HepG2 (cell line): Measurements from ENCODE around the gene PRR29. TPM values are rescaled to one million over a fixed set of nuclear protein-coding genes. Genes with fewer than 3 reads are reported as not detected.

Source experiments
- ATAD3A ChIP-seq: sonication (generic); formaldehyde crosslinking; IDR thresholded peaks from 2 replicates; pipeline ENCODE4 v1.4.0; 2020; ENCODE audit warnings: missing genetic modification reagents
- EED ChIP-seq: sonication (generic); formaldehyde crosslinking; IDR thresholded peaks from 2 replicates; pipeline ENCODE4 v1.5.0; 2020; ENCODE audit warnings: mild to moderate bottlenecking, missing genetic modification reagents
- KDM5A ChIP-seq: fragments of 200-600 bp; sonication (generic); IDR thresholded peaks from 2 replicates; pipeline ENCODE4 v1.7.0; 2018; ENCODE audit warnings: antibody characterized with exemption, mild to moderate bottlenecking, low read length, borderline replicate concordance
- LCORL ChIP-seq, 2 experiments: fragments of 450-650 bp in 1 of 2; sonication (generic) in 1 of 2; formaldehyde crosslinking in 1 of 2; IDR thresholded peaks; 2 replicates each; pipeline versions ENCODE4 v1.5.0 to v1.6.1; 2017 to 2020; ENCODE audit warnings: antibody characterized with exemption in 1 of 2, missing genetic modification reagents in 1 of 2
- MAX ChIP-seq: IDR thresholded peaks from 2 replicates; pipeline ENCODE4 v1.6.1; 2012; ENCODE audit warnings: inconsistent platforms
- PCBP1 ChIP-seq: fragments of 200-400 bp; formaldehyde crosslinking; IDR thresholded peaks from 2 replicates; pipeline ENCODE4 v1.6.1; 2017; ENCODE audit warnings: mild to moderate bottlenecking, low read depth, low read length, borderline replicate concordance
- RERE ChIP-seq: IDR thresholded peaks from 2 replicates; pipeline ENCODE4 v1.6.1; 2016; ENCODE audit warnings: low read depth, missing genetic modification reagents, missing compliant biosample characterization
- RXRB ChIP-seq: IDR thresholded peaks from 2 replicates; pipeline ENCODE4 v1.6.1; 2016; ENCODE audit warnings: borderline replicate concordance, missing genetic modification reagents, missing compliant biosample characterization
- SP1 ChIP-seq, 2 experiments: fragments of 450-650 bp in 1 of 2; sonication (generic) in 1 of 2; formaldehyde crosslinking in 1 of 2; IDR thresholded peaks; 2 replicates each; pipeline versions ENCODE4 v1.4.0 to v1.6.1; 2016 to 2020; ENCODE audit warnings: missing genetic modification reagents in 1 of 2
- ZBTB33 ChIP-seq: sonication (generic); formaldehyde crosslinking; IDR thresholded peaks from 2 replicates; pipeline ENCODE4 v1.4.0; 2020; ENCODE audit warnings: missing genetic modification reagents
- ZC3H4 ChIP-seq: sonication (generic); formaldehyde crosslinking; IDR thresholded peaks from 2 replicates; pipeline ENCODE4 v1.4.0; 2020; ENCODE audit warnings: missing genetic modification reagents, borderline replicate concordance
- ZKSCAN5 ChIP-seq: sonication (generic); formaldehyde crosslinking; IDR thresholded peaks from 2 replicates; pipeline ENCODE4 v1.5.1; 2020; ENCODE audit warnings: mild to moderate bottlenecking, missing genetic modification reagents
- ZNF354B ChIP-seq: sonication (generic); formaldehyde crosslinking; IDR thresholded peaks from 2 replicates; pipeline ENCODE4 v1.8.0; 2022; ENCODE audit warnings: mild to moderate bottlenecking, missing genetic modification reagents
- ZNF484 ChIP-seq: sonication (generic); formaldehyde crosslinking; IDR thresholded peaks from 2 replicates; pipeline ENCODE4 v1.5.1; 2020; ENCODE audit warnings: mild to moderate bottlenecking, low read depth, missing genetic modification reagents, borderline replicate concordance
- ZNF510 ChIP-seq: sonication (generic); formaldehyde crosslinking; IDR thresholded peaks from 2 replicates; pipeline ENCODE4 v1.4.0; 2020; ENCODE audit warnings: low read depth, mild to moderate bottlenecking, missing genetic modification reagents
- ZNF512B ChIP-seq: sonication (generic); formaldehyde crosslinking; IDR thresholded peaks from 2 replicates; pipeline ENCODE4 v1.5.1; 2020; ENCODE audit warnings: missing genetic modification reagents, mild to moderate bottlenecking, borderline replicate concordance
- ZNF615 ChIP-seq: sonication (generic); formaldehyde crosslinking; IDR thresholded peaks from 2 replicates; pipeline ENCODE4 v1.5.0; 2020; ENCODE audit warnings: mild to moderate bottlenecking, missing genetic modification reagents, borderline replicate concordance
- ZNF775 ChIP-seq: sonication (generic); formaldehyde crosslinking; IDR thresholded peaks from 2 replicates; pipeline ENCODE4 v1.4.0; 2020; ENCODE audit warnings: missing genetic modification reagents, mild to moderate bottlenecking, moderate library complexity, borderline replicate concordance
- polyA plus RNA-seq, 8 experiments: library from polyadenylated mRNA; depleted of rRNA in 3 of 8; stranded (reverse) in 7 of 8; unstranded in 1 of 8; fragments of >200 nt; fragmentation: Illumina TruSeq in 4 of 8; extraction: Trizol in 4 of 8; gene quantifications; 2 replicates each; pipeline versions ENCODE4 v1.2.1 to v1.2.3, GENCODE V29; 2011 to 2016; ENCODE audit warnings: low read depth in 4 of 8, missing spikeins in 1 of 8, mixed read lengths in 1 of 8; ENCODE audit not compliant: insufficient read depth in 1 of 8
- total RNA-seq, 5 experiments: library from RNA; depleted of rRNA; stranded (reverse); fragments of >200 nt; fragmentation: Illumina TruSeq; extraction: Trizol; gene quantifications; 2 replicates each; pipeline ENCODE4 v1.2.3, GENCODE V29; 2016; ENCODE audit warnings: low read depth in 1 of 5

PRR29 gene
- total and polyA plus RNA-seq, 2 of the 13 experiments (the other 11 are each of a cell fraction or from before 2014, with no cell fraction given) = 0.07 to 0.20 TPM

GRCh38 chr17:64006361-64007088 lies 8.4 kb downstream of the PRR29 start (continued):
- TF ChIP-seq LCORL (IDR thresholded peaks at IDR 0.05) (no peak), LCORL (CRISPR knock-in tag; IDR thresholded peaks at IDR 0.05) (peak; percentile 56; the same call in 1 of the 2 replicates), KDM5A (no peak), ZNF775 (CRISPR knock-in tag) (no peak), ATAD3A (CRISPR knock-in tag) (no peak), ZKSCAN5 (no peak), ZNF354B (CRISPR knock-in tag) (no peak), ZNF512B (CRISPR knock-in tag) (no peak), SP1 (IDR thresholded peaks at IDR 0.05) (no peak), SP1 (CRISPR knock-in tag; IDR thresholded peaks at IDR 0.05) (no peak), ZC3H4 (CRISPR knock-in tag) (no peak), ZNF615 (no peak), EED (no peak), ZBTB33 (CRISPR knock-in tag) (no peak), ZNF484 (CRISPR knock-in tag) (no peak), ZNF510 (CRISPR knock-in tag) (no peak), RXRB (CRISPR knock-in tag) (no peak), PCBP1 (no peak), MAX (peak; percentile 85), RERE (CRISPR knock-in tag) (no peak)
